HepG2 (cell line): ENCODE measurements around the gene TSPAN7. TPM values are rescaled to one million over a fixed set of nuclear protein-coding genes. Genes with fewer than 3 reads are reported as not detected.

Experiments used
- ATAC-seq: fragments of 200-7000 bp; cut with Tn5 transposase; 3 replicates; pipeline ENCODE4 v1.9.1; 2020; ENCODE audit warnings: mild to moderate bottlenecking, moderate library complexity
- BruUV-seq: library from RNA; stranded (reverse); fragments of 400-500 nt; replicated peaks from 2 replicates; lab custom pipeline; 2021; lab: Mats Ljungman, UMichigan
- CTCF ChIA-PET: fragments of 300-600 bp; formaldehyde crosslinking; extraction: SDS; loops from one replicate; lab custom pipeline; 2021; ENCODE audit warnings: low total read pairs, inconsistent platforms, low intra/inter-chr PET ratio; lab: Yijun Ruan, JAX
- POLR2A ChIA-PET: fragments of 350-600 bp; sonication (Branson Sonifier 250); formaldehyde crosslinking; loops from one replicate; lab custom pipeline; 2020; ENCODE audit warnings: antibody characterized with exemption, inconsistent platforms; lab: Yijun Ruan, JAX
- DNase-seq: peaks from one replicate; pipeline ENCODE4 v3.0.0-alpha.2; 2015; ENCODE audit warnings: low spot score
- FAIRE-seq: peaks from 3 replicates; lab custom pipeline; 2011; peaks lifted over from hg19 to GRCh38; lab: Jason Lieb, UNC
- H2AFZ ChIP-seq: one replicate; pipeline ENCODE4 v1.6.1; 2011; ENCODE audit warnings: low read length, inconsistent platforms
- H3K27ac ChIP-seq: fragments of 300-600 bp; 3 replicates; pipeline ENCODE4 v1.8.0; 2011; ENCODE audit warnings: mixed run types, mild to moderate bottlenecking, mixed read lengths, low read length, inconsistent platforms; ENCODE audit not compliant: insufficient read depth; ENCODE audit errors: extremely low read length
- H3K27me3 ChIP-seq, 2 experiments: fragments of 200-600 bp in 1 of 2; 2 replicates in 1 of 2; 3 replicates in 1 of 2; pipeline versions ENCODE4 v1.6.0 to v1.8.0; 2011; ENCODE audit warnings: low read length in 2 of 2, mild to moderate bottlenecking in 2 of 2, moderate library complexity in 2 of 2, inconsistent platforms in 1 of 2; ENCODE audit not compliant: insufficient read depth in 2 of 2, control insufficient read depth in 1 of 2
- H3K36me3 ChIP-seq, 2 experiments: fragments of 200-600 bp in 1 of 2; replicated peaks in 1 of 2; 2 replicates in 1 of 2; 3 replicates in 1 of 2; pipeline versions ENCODE4 v1.5.1 to v1.8.0; 2011; ENCODE audit warnings: low read length in 2 of 2, inconsistent platforms in 1 of 2; ENCODE audit not compliant: insufficient read depth in 2 of 2, control insufficient read depth in 1 of 2
- H3K4me1 ChIP-seq: 2 replicates; pipeline ENCODE4 v1.5.1; 2012; ENCODE audit warnings: low read length, inconsistent platforms; ENCODE audit not compliant: insufficient read depth
- H3K4me2 ChIP-seq: 2 replicates; pipeline ENCODE4 v1.6.0; 2011; ENCODE audit warnings: low read depth, low read length, inconsistent platforms
- H3K4me3 ChIP-seq, 3 experiments: fragments of 200-600 bp in 1 of 3; sonication (generic), shearing (Covaris generic) in 1 of 3; replicated peaks in 1 of 3; 2 replicates each; pipeline ENCODE4 v1.5.1; 2011 to 2016; ENCODE audit warnings: low read length in 3 of 3, inconsistent platforms in 2 of 3, low read depth in 2 of 3, mild to moderate bottlenecking in 2 of 3, control low read depth in 1 of 3, mixed read lengths in 1 of 3; ENCODE audit not compliant: insufficient read depth in 1 of 3
- H3K79me2 ChIP-seq: one replicate; pipeline ENCODE4 v1.6.1; 2011; ENCODE audit warnings: low read length, inconsistent platforms; ENCODE audit not compliant: insufficient read depth
- H3K9ac ChIP-seq: 2 replicates; pipeline ENCODE4 v1.6.0; 2011; ENCODE audit warnings: mild to moderate bottlenecking, low read depth, low read length, inconsistent platforms; ENCODE audit not compliant: insufficient read depth
- H3K9me3 ChIP-seq: 2 replicates; pipeline ENCODE4 v1.5.1; 2012; ENCODE audit warnings: mild to moderate bottlenecking, low read length
- H4K20me1 ChIP-seq: 2 replicates; pipeline ENCODE4 v1.6.0; 2011; ENCODE audit warnings: inconsistent platforms, mild to moderate bottlenecking, low read length, moderate library complexity; ENCODE audit not compliant: insufficient read depth
- ARHGAP35 ChIP-seq: sonication (generic); formaldehyde crosslinking; IDR thresholded peaks from 2 replicates; pipeline ENCODE4 v1.9.0; 2022; ENCODE audit warnings: mild to moderate bottlenecking, inconsistent platforms, moderate library complexity, missing genetic modification reagents, borderline replicate concordance
- FOSL2 ChIP-seq: sonication (generic); formaldehyde crosslinking; IDR thresholded peaks from 2 replicates; pipeline ENCODE4 v1.4.0; 2020; ENCODE audit warnings: missing genetic modification reagents
- FOXC1 ChIP-seq: sonication (generic); formaldehyde crosslinking; IDR thresholded peaks from 2 replicates; pipeline ENCODE4 v1.8.0; 2022; ENCODE audit warnings: mild to moderate bottlenecking, missing genetic modification reagents, borderline replicate concordance
- HNF4G ChIP-seq, 2 experiments: sonication (generic) in 1 of 2; formaldehyde crosslinking in 1 of 2; IDR thresholded peaks; 2 replicates each; pipeline versions ENCODE4 v1.4.0 to v1.6.1; 2011 to 2020; ENCODE audit warnings: borderline replicate concordance in 2 of 2, low read depth in 2 of 2, mild to moderate bottlenecking in 2 of 2, low read length in 1 of 2, missing genetic modification reagents in 1 of 2, moderate library complexity in 1 of 2
- IKZF1 ChIP-seq: fragments of 450-650 bp; IDR thresholded peaks from 2 replicates; pipeline ENCODE4 v1.7.1; 2016
- MIER2 ChIP-seq: IDR thresholded peaks from 2 replicates; pipeline ENCODE4 v1.6.1; 2016; ENCODE audit warnings: missing biosample characterization, missing genetic modification reagents
- PPARG ChIP-seq: conservative IDR thresholded peaks from 2 replicates; pipeline ENCODE4 v1.6.1; 2016; ENCODE audit warnings: missing biosample characterization, missing genetic modification reagents
- RBM39 ChIP-seq: fragments of 200-400 bp; formaldehyde crosslinking; IDR thresholded peaks from one replicate; pipeline ENCODE4 v1.6.1; 2018; ENCODE audit warnings: antibody characterized with exemption, mild to moderate bottlenecking, low read depth, low read length; ENCODE audit not compliant: poor library complexity, severe bottlenecking
- SMAD1 ChIP-seq: sonication (generic); formaldehyde crosslinking; IDR thresholded peaks from 2 replicates; pipeline ENCODE4 v1.4.0; 2020; ENCODE audit warnings: missing genetic modification reagents, low read depth, mild to moderate bottlenecking, borderline replicate concordance
- SMARCE1 ChIP-seq: fragments of 450-650 bp; IDR thresholded peaks from 2 replicates; pipeline ENCODE4 v1.6.1; 2017; ENCODE audit warnings: borderline replicate concordance
- TCF7 ChIP-seq: sonication (generic); IDR thresholded peaks from 2 replicates; pipeline ENCODE4 v1.6.1; 2016; ENCODE audit warnings: antibody characterized with exemption, low read depth
- ZC3H4 ChIP-seq: sonication (generic); formaldehyde crosslinking; IDR thresholded peaks from 2 replicates; pipeline ENCODE4 v1.4.0; 2020; ENCODE audit warnings: missing genetic modification reagents, borderline replicate concordance
- ZNF549 ChIP-seq: sonication (generic); formaldehyde crosslinking; IDR thresholded peaks from 2 replicates; pipeline ENCODE4 v1.5.0; 2020; ENCODE audit warnings: missing genetic modification reagents
- ZNF777 ChIP-seq: sonication (generic); formaldehyde crosslinking; IDR thresholded peaks from 2 replicates; pipeline ENCODE4 v1.4.0; 2020; ENCODE audit warnings: missing genetic modification reagents
- ZNF841 ChIP-seq: sonication (generic); formaldehyde crosslinking; IDR thresholded peaks from 2 replicates; pipeline ENCODE4 v1.8.1; 2023; ENCODE audit warnings: missing genetic modification reagents, borderline replicate concordance
- WGBS: methylation state at CpG from one replicate; pipeline ENCODE4 v1.1.6; 2017; ENCODE audit warnings: low lambda C conversion rate; 5-methylcytosine and 5-hydroxymethylcytosine counted together
- in situ Hi-C: cut with HindIII; loops from 2 replicates; pipeline ENCODE4 v1.10.0; 2017; ENCODE audit warnings: low pct_unique_long_range_greater_than_20kb; ENCODE audit not compliant: extremely low pct_ligation_motif_present
- intact Hi-C: fragments of 100-400 bp; cut with micrococcal nuclease; formaldehyde crosslinking; loops from one replicate; pipeline ENCODE4 v1.10.0; 2022; ENCODE audit not compliant: unreplicated experiment
- polyA plus RNA-seq, 8 experiments: library from polyadenylated mRNA; depleted of rRNA in 3 of 8; stranded (reverse) in 7 of 8; unstranded in 1 of 8; fragments of >200 nt; fragmentation: Illumina TruSeq in 4 of 8; extraction: Trizol in 4 of 8; gene quantifications; 2 replicates each; pipeline versions ENCODE4 v1.2.1 to v1.2.3, GENCODE V29; 2011 to 2016; ENCODE audit warnings: low read depth in 4 of 8, missing spikeins in 1 of 8, mixed read lengths in 1 of 8; ENCODE audit not compliant: insufficient read depth in 1 of 8
- total RNA-seq, 5 experiments: library from RNA; depleted of rRNA; stranded (reverse); fragments of >200 nt; fragmentation: Illumina TruSeq; extraction: Trizol; gene quantifications; 2 replicates each; pipeline ENCODE4 v1.2.3, GENCODE V29; 2016; ENCODE audit warnings: low read depth in 1 of 5
- TF ChIP-seq, protein P1 (sequence below): sonication (generic); formaldehyde crosslinking; IDR thresholded peaks from 2 replicates; pipeline ENCODE4 v1.4.0; 2020; ENCODE audit warnings: mild to moderate bottlenecking, missing genetic modification reagents
- TF ChIP-seq, protein P2 (sequence below): sonication (generic); formaldehyde crosslinking; IDR thresholded peaks from 2 replicates; pipeline ENCODE4 v1.8.1; 2023; ENCODE audit warnings: mild to moderate bottlenecking, moderate library complexity, missing genetic modification reagents
- TF ChIP-seq, protein P3 (sequence below): sonication (generic); formaldehyde crosslinking; IDR thresholded peaks from 2 replicates; pipeline ENCODE4 v1.4.0; 2020; ENCODE audit warnings: missing genetic modification reagents
- TF ChIP-seq, protein P4 (sequence below): sonication (generic); formaldehyde crosslinking; IDR thresholded peaks from 2 replicates; pipeline ENCODE4 v1.4.0; 2020; ENCODE audit warnings: mild to moderate bottlenecking, missing genetic modification reagents

TSPAN7 gene
- total and polyA plus RNA-seq, 2 of the 13 experiments (the other 11 are each of a cell fraction or from before 2014, with no cell fraction given): 21.4 to 47.1 TPM

DNA sequence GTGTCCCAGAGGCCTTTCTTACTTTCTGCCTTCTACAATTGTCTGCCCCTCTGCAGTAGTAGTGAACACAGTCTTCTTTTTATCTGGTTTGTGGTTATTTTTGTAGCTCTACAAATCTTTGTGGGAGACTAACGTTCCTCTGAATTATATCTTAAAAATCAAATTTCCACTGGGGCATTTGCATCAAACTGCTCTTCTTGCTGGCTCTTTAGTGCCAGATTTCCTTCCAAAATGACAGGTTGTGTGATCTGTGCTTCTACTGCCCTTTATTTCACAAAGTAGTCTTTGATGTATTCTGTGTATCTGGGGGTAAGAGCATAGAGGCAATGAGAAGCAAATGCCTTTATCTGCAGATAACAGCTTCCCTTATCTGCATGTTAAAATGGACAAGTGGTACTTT, 34.5 kb downstream of the TSPAN7 start:
- Histone ChIP-seq H3K36me3 (no peaks in the 10 kb centered on the region), H3K27ac (no peak overlapping the region), H3K9ac (no peak overlapping the region), H3K79me2 (no peaks in the 10 kb centered on the region), H4K20me1 (no peaks in the 10 kb centered on the region), H3K9me3 (no peaks in the 10 kb centered on the region), H3K27me3 (no peaks in the 10 kb centered on the region), H3K4me3 (no peak overlapping the region), H2AFZ (no peak overlapping the region), H3K4me1 (no peaks in the 10 kb centered on the region), H3K4me2 (no peak overlapping the region)
- DNase-seq: no peak
- no peak for ATAC-seq
- no peak for FAIRE-seq
- POLR2A ChIA-PET: no interaction called here
- WGBS: 81% methylated on average over 1 of the region's 1 CpG
- BruUV-seq: no TSS peak
- intact Hi-C loops (no loop called here), in situ Hi-C loops (no loop called here)
- CTCF ChIA-PET: no interaction called here
- TF ChIP-seq ZNF841 (CRISPR knock-in tag) (no peak), FOSL2 (CRISPR knock-in tag) (no peak), HNF4G (IDR thresholded peaks at IDR 0.05; ENCODE audit: borderline replicate concordance, low read depth, low read length) (no peak), HNF4G (CRISPR knock-in tag; IDR thresholded peaks at IDR 0.05; ENCODE audit: borderline replicate concordance, low read depth) (no peak), RBM39 (no peak), ZNF549 (no peak), ZNF777 (CRISPR knock-in tag) (no peak), TCF7 (no peak), SMAD1 (CRISPR knock-in tag) (no peak), IKZF1 (no peak), ARHGAP35 (CRISPR knock-in tag) (no peak), PPARG (CRISPR knock-in tag) (no peak), ZC3H4 (CRISPR knock-in tag) (no peak), SMARCE1 (no peak), MIER2 (no peak), FOXC1 (no peak)
- TF ChIP-seq, protein P1, sequence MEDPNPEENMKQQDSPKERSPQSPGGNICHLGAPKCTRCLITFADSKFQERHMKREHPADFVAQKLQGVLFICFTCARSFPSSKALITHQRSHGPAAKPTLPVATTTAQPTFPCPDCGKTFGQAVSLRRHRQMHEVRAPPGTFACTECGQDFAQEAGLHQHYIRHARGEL (CRISPR knock-in tag): no peak
- TF ChIP-seq, protein P2, sequence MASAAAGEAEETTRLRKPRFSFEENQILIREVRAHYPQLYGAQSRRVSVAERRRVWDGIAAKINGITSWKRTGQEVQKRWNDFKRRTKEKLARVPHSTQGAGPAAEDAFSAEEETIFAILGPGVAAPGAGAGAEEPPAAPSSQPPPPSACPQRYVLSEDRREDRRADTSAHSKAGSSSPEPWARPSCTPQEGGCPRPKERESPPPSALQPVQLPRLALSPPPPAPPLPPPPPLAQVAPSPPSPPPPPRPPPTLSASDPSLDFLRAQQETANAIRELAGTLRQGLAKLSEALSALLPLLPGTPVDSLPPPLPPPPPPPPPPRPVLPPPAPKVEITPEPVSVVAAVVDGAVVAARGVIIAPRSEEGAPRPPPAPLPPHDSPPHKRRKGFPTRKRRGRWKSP (CRISPR knock-in tag): no peak
- TF ChIP-seq, protein P3, sequence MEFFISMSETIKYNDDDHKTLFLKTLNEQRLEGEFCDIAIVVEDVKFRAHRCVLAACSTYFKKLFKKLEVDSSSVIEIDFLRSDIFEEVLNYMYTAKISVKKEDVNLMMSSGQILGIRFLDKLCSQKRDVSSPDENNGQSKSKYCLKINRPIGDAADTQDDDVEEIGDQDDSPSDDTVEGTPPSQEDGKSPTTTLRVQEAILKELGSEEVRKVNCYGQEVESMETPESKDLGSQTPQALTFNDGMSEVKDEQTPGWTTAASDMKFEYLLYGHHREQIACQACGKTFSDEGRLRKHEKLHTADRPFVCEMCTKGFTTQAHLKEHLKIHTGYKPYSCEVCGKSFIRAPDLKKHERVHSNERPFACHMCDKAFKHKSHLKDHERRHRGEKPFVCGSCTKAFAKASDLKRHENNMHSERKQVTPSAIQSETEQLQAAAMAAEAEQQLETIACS (CRISPR knock-in tag): no peak
- TF ChIP-seq, protein P4, sequence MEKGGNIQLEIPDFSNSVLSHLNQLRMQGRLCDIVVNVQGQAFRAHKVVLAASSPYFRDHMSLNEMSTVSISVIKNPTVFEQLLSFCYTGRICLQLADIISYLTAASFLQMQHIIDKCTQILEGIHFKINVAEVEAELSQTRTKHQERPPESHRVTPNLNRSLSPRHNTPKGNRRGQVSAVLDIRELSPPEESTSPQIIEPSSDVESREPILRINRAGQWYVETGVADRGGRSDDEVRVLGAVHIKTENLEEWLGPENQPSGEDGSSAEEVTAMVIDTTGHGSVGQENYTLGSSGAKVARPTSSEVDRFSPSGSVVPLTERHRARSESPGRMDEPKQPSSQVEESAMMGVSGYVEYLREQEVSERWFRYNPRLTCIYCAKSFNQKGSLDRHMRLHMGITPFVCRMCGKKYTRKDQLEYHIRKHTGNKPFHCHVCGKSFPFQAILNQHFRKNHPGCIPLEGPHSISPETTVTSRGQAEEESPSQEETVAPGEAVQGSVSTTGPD (CRISPR knock-in tag): no peak
